IPS-20b (cell line): ENCODE data around the gene DHX57.
"Not testable (repeated sequence)": the region's sequence is repeated elsewhere in the genome, so short reads cannot be mapped to it uniquely, and the experiment has no call there.

ENCODE experiments used
- H3K27ac ChIP-seq: one replicate; pipeline ENCODE4 v1.5.1; 2013; ENCODE audit warnings: low read length
- H3K27me3 ChIP-seq: 2 replicates; pipeline ENCODE4 v1.6.1; 2013; ENCODE audit warnings: mild to moderate bottlenecking, low read length, inconsistent platforms; ENCODE audit not compliant: insufficient read depth
- H3K36me3 ChIP-seq: 2 replicates; pipeline ENCODE4 v1.6.1; 2013; ENCODE audit warnings: low read depth, mild to moderate bottlenecking, inconsistent platforms, low read length, moderate library complexity; ENCODE audit not compliant: insufficient read depth
- H3K4me1 ChIP-seq: 2 replicates; pipeline ENCODE4 v1.6.1; 2013; ENCODE audit warnings: mild to moderate bottlenecking, control low read depth, inconsistent platforms, low read length, moderate library complexity; ENCODE audit not compliant: insufficient read depth
- H3K4me3 ChIP-seq: 2 replicates; pipeline ENCODE4 v1.5.1; 2013; ENCODE audit warnings: mild to moderate bottlenecking, low read length, inconsistent platforms
- H3K9ac ChIP-seq: 2 replicates; pipeline ENCODE4 v1.6.1; 2013; ENCODE audit warnings: low read depth, mild to moderate bottlenecking, inconsistent platforms, low read length, moderate library complexity
- H3K9me3 ChIP-seq: 2 replicates; pipeline ENCODE4 v1.6.1; 2013; ENCODE audit warnings: mild to moderate bottlenecking, low read depth, low read length, inconsistent platforms; ENCODE audit not compliant: insufficient read depth

DHX57 gene

DNA sequence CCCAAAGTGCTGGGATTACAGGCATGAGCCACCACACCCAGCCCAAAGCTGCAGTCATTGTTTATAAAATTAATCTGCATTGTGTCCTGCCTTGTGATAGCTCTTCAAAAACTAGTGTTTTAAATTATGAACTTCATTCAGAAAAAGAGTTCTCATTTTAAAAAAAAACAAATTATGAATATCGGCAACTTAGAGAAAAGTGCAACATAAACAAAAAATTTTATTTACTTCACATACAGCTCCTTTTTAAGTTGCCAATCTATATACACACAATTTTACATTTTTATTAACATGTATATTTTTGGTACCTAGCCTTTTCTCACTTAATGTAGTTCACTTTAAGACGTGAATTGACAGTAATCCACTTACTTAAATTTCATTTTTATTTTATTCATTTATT is 50.8 kb downstream of the DHX57 start:
- H3K9ac ChIP-seq: no peak overlapping the region
- H3K27me3 ChIP-seq: no peaks in the 10 kb centered on the region
- no peaks in the 10 kb centered on the region for H3K9me3 ChIP-seq
- peaks cover 51% of the 10 kb centered on the region for H3K36me3 ChIP-seq
- H3K4me1 ChIP-seq: no peaks in the 10 kb centered on the region
- no peak overlapping the region for H3K4me3 ChIP-seq
- no peak overlapping the region for H3K27ac ChIP-seq

DNA sequence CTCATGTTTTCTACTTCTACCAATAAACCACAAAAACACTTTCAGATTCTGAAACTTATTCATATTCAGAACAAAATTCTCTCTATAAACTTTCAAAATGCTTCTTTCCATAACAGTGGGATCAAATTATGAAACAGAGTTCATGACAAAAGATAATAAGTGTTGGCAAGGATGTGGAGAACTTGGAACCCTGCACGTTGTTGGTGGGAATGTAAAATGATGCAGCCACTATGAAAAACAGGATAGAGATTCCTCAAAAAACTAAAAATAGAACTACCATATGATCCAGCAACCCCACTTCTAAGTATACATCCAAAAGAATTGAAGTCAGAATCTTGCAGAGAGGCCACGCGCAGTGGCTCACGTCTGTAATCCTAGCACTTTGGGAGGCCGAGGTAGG is 52.3 kb downstream of the DHX57 start:
- Histone ChIP-seq H3K4me3 (no peak overlapping the region), H3K27ac (no peak overlapping the region), H3K9me3 (no peaks in the 10 kb centered on the region), H3K9ac (no peak overlapping the region), H3K4me1 (no peaks in the 10 kb centered on the region), H3K36me3 (peaks cover 62% of the 10 kb centered on the region), H3K27me3 (no peaks in the 10 kb centered on the region)

DNA sequence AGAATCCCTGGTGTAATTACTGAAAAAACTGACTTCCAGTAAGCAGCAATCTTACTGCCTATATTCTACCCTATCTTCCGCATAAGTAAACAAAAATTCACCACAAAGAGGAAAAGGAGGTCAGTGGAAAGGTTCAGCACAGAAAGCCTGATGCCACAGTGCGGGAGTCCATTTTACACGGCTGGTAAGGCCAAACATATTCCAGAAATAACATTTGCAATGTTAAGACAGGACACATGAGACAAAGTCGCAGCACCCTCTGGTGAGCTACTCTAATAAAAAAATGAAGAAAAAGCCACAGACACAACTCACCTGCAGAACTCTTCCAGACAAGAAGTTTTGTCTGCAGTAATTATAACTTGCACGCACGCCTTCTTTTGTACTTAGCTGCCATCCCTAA is 57.2 kb downstream of the DHX57 start:
- Histone ChIP-seq H3K36me3 (peaks cover 72% of the 10 kb centered on the region), H3K4me3 (no peak overlapping the region), H3K9ac (no peak overlapping the region), H3K9me3 (no peaks in the 10 kb centered on the region), H3K27ac (no peak overlapping the region), H3K27me3 (no peaks in the 10 kb centered on the region), H3K4me1 (no peaks in the 10 kb centered on the region)

DNA sequence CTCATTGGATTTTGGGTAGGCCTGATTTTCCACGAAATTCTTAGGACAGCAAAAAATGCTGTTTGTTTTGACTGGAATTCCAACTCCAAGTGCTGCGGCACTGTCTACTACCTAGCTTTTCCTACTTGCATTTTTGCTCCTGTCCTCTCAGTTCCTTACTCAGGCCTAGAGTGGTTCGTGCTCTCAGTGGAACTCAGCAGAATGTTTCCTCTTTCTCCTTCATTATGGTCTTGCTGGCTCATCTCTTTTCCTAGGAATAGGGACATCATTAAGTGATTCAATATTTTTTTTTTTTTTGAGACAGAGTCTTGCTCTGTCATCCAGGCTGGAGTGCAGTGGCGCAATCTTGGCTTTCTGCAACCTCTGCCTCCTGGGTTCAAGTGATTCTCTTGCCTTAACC is 59.8 kb downstream of the DHX57 start:
- Histone ChIP-seq H3K4me3 (no peak overlapping the region), H3K4me1 (no peaks in the 10 kb centered on the region), H3K27me3 (no peaks in the 10 kb centered on the region), H3K9ac (no peak overlapping the region), H3K36me3 (peaks cover 75% of the 10 kb centered on the region), H3K27ac (no peak overlapping the region), H3K9me3 (no peaks in the 10 kb centered on the region)

DNA sequence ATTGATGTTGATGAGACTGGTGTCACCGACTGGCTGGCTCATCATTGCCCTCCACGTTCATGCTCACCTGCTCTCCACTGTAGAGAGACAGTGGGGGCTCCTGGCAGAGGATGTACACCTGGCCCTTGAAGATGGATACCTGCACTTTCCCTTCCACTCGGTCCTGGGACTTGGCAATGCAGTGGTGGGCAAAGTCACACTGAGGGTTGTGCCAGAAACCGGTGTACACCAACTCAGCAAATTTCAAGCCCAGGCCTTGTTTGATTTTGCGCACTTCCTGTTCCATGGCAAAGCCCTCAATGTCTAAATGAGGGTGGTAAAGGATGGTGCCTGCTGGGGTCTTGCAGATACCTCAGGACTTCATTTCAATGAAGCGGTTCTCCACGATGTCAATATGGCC is 65.2 kb downstream of the DHX57 start:
- Histone ChIP-seq H3K36me3 (peaks cover 57% of the 10 kb centered on the region), H3K9me3 (no peaks in the 10 kb centered on the region), H3K27ac (no peak overlapping the region)

DNA sequence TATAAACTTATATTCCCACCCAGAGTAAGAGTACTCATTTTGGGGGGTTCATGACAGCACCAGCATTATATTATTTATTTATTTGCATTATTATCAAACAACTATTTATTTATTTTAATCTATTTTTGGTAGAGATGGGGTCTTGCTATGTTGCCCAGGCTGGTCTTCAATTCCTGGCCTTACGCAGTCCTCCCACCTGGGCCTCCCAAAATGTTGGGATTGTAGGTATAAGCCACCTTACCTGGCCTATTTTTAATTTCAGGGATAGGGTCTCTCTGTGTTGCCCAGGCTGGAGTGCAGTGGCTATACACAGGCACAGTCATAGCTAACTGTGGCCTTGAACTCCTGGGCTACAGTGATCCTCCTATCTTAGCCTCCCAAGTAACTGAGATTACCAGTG is 67.1 kb downstream of the DHX57 start:
- H3K27ac ChIP-seq: no peak overlapping the region
- H3K27me3 ChIP-seq: no peaks in the 10 kb centered on the region
- H3K4me3 ChIP-seq: no peak overlapping the region
- no peak overlapping the region for H3K9ac ChIP-seq
- H3K36me3 ChIP-seq: peaks cover 50% of the 10 kb centered on the region
- H3K9me3 ChIP-seq: no peaks in the 10 kb centered on the region
- no peaks in the 10 kb centered on the region; the same call in 1 of the 2 replicates for H3K4me1 ChIP-seq

More for the DNA sequence above, 65.2 kb downstream of the DHX57 start:
- Histone ChIP-seq H3K4me1 (no peaks in the 10 kb centered on the region; the same call in 1 of the 2 replicates), H3K4me3 (no peak overlapping the region), H3K27me3 (no peaks in the 10 kb centered on the region), H3K9ac (no peak overlapping the region)

DNA sequence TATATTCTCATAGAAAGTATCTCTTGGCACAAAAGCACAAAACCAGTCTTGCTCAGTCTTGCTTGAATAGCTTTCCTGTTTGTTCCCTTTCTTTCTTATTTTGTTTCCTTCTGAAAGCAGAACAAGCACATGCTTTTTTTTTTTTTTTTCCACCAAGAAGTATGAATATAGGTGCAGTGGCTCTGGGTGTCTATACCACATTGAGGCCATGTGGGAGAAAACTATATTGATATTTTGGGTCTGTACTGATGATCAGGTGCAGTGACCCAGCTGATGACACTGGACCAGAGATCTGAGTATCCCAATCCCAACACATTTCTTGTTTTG is 69.0 kb downstream of the DHX57 start:
- Histone ChIP-seq H3K9ac (no peak overlapping the region), H3K27me3 (no peaks in the 10 kb centered on the region), H3K9me3 (no peaks in the 10 kb centered on the region), H3K4me1 (no peaks in the 10 kb centered on the region; the same call in 1 of the 2 replicates), H3K4me3 (no peak overlapping the region), H3K36me3 (peaks cover 41% of the 10 kb centered on the region), H3K27ac (no peak overlapping the region)

DNA sequence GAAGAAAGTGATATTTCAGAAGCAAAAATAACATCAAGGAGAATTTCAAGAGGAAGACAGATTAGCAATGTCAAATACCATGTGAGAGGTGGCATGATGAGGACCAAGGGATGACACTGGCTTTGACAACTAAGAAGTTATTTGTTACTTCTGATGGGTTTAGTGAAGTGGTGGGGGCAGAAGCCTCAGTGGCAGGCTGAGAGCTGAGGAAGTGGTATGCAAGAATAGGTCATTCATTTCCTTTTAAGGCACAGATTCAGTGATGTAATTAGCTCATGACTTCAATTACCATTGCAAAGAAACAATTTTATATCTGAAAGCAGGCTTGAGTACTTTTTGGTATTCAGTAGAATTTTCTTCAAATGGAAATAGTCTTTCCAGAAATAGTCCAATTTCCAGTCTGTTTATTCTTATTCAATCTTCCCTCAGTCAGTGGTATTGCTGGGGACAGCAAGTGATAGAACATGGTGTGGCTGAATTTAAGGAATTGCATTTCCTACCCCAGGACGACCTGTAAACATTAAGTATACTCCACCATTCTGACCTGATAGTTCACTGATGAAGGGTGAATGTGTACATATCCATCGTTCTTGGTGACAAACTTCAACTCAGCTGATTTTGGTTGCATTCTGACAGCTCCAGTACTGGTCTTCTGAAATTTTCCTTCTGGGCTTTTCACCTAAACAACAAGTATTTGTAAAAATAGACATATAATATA is 69.6 kb downstream of the DHX57 start:
- Histone ChIP-seq H3K4me3 (no peak overlapping the region), H3K36me3 (peaks cover 36% of the 10 kb centered on the region), H3K27me3 (no peaks in the 10 kb centered on the region), H3K9ac (no peak overlapping the region; the same call in 1 of the 2 replicates), H3K4me1 (no peaks in the 10 kb centered on the region; the same call in 1 of the 2 replicates), H3K27ac (no peak overlapping the region), H3K9me3 (no peaks in the 10 kb centered on the region)

DNA sequence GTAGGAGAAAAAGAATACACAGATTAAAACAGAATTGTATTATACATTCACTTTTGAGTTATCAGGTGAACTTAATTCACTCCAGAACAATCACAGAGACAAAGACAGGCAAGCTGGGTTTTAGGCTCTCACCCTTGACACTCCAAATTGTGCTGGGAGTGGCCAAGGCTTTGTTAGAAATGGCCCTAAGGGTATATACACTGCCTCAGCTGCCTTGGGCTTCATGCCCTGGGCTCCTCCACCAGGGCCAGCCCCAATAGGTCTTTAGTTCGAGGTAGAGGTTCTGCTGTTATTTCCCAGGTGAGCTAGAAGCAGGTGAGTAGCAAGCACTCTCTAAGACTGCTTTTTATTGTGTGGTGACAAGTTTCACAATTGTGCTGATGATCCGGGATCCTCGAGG is 77.8 kb downstream of the DHX57 start:
- Histone ChIP-seq H3K4me1 (no peaks in the 10 kb centered on the region), H3K9ac (no peak overlapping the region), H3K36me3 (peaks cover 16% of the 10 kb centered on the region; the same call in 1 of the 2 replicates), H3K27ac (no peak overlapping the region), H3K9me3 (no peaks in the 10 kb centered on the region), H3K27me3 (no peaks in the 10 kb centered on the region), H3K4me3 (no peak overlapping the region)

DNA sequence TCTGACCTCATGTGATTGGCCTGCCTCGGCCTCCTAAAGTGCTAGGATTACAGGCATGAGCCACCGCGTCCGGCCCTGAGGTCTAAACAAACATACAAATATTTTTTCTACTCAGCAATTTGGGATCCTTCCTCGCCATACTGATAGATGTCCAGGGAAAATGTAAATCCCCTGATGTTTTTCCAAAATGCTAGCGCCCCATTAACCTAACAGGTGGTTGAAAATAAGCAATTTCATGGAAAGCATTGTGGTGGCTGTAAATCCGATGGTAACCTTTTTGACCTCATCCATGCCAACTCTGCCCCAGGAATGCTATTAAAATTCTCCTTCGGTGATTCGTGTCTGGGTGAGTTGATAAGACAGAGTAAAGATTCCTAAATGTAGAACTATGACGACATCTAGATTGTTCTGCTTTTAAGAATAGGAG is 78.5 kb downstream of the DHX57 start:
- H3K9ac ChIP-seq: no peak overlapping the region
- no peaks in the 10 kb centered on the region for H3K27me3 ChIP-seq
- no peak overlapping the region for H3K4me3 ChIP-seq
- H3K4me1 ChIP-seq: no peaks in the 10 kb centered on the region
- peaks cover 11% of the 10 kb centered on the region; the same call in 1 of the 2 replicates for H3K36me3 ChIP-seq
- no peak overlapping the region for H3K27ac ChIP-seq
- H3K9me3 ChIP-seq: no peaks in the 10 kb centered on the region

DNA sequence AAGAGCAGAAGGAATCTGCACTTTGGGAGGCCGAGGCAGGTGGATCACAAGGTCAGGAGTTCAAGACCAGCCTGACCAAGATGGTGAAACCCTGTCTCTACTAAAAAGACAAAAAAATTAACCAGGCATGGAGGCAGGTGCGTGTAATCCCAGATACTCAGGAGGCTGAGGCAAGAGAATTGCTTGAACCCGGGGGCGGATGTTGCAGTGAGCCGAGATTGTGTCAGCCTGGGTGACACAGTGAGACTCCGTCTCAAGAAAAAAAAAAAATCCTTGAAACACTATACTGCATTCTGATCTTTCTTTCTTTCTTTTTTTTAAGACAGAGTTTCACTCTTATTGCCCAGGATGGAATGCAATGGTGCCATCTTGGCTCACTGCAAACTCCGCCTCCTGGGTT is 80.7 kb downstream of the DHX57 start:
- peaks cover 10% of the 10 kb centered on the region; the same call in 1 of the 2 replicates for H3K36me3 ChIP-seq
- not testable (repeated sequence) for H3K4me1 ChIP-seq, H3K4me3 ChIP-seq, H3K27ac ChIP-seq, H3K9ac ChIP-seq, H3K9me3 ChIP-seq, H3K27me3 ChIP-seq

DNA sequence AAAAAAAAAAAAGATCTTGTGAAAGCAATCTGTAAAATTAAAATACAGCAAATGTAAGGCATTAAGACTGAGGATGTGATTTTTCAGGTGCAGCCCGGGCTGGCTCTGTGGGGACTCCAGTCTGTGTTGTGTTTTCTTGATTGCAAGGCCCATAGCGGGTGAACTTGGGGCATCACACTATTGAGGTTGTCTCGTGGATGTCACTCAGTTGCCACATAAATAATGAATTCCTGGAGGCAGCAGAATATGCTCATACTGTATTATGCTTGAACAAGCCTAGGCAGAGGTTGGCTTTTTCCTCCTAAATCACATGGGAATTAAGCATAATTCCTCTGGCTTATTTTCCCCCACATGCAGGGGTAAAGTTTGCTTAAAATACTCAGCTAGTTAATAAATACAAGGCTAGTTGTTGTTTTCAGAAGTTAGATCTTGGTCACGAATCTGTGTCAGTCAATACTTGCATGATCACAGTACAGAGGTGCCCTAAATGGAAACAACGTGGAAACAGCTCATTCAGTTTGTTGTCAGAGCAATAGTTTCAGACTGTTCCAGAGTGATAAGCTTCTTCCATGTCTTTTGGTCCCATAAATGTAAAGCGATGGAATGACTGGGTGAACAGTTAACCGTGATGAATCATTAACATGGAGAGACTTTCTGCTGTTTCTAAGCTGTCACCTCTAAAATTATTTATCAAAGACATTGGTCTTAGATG is 81.3 kb downstream of the DHX57 start:
- Histone ChIP-seq H3K9me3 (no peaks in the 10 kb centered on the region), H3K4me1 (no peaks in the 10 kb centered on the region), H3K36me3 (peaks cover 10% of the 10 kb centered on the region; the same call in 1 of the 2 replicates), H3K4me3 (no peak overlapping the region), H3K27me3 (no peaks in the 10 kb centered on the region), H3K27ac (no peak overlapping the region), H3K9ac (no peak overlapping the region)
